Activated T-cell treated with anti-CD3 and anti-CD28 coated beads, Interleukin-2, amount 50 U/mL, for 24 hours (primary cell): ENCODE data around the gene PLCD3.

Experiments
- DNase-seq: peaks from one replicate; pipeline ENCODE4 v3.0.0-alpha.2; 2020
- H3K27ac Mint-ChIP-seq: 2 replicates; pipeline ENCODE4 v1.8.0; 2020; ENCODE audit warnings: mild to moderate bottlenecking, mixed read lengths
- H3K27me3 Mint-ChIP-seq: 2 replicates; pipeline ENCODE4 v1.8.0; 2020; ENCODE audit warnings: mixed read lengths
- H3K36me3 Mint-ChIP-seq: 2 replicates; pipeline ENCODE4 v1.8.0; 2020; ENCODE audit warnings: low read depth, mixed read lengths
- H3K4me1 Mint-ChIP-seq: 2 replicates; pipeline ENCODE4 v1.8.0; 2020; ENCODE audit warnings: low read depth, mixed read lengths
- H3K4me3 Mint-ChIP-seq: 2 replicates; pipeline ENCODE4 v1.8.0; 2020; ENCODE audit warnings: mild to moderate bottlenecking, moderate library complexity, mixed read lengths
- H3K9me3 Mint-ChIP-seq: 2 replicates; pipeline ENCODE4 v1.8.0; 2020; ENCODE audit warnings: mixed read lengths

The PLCD3 gene

DNA sequence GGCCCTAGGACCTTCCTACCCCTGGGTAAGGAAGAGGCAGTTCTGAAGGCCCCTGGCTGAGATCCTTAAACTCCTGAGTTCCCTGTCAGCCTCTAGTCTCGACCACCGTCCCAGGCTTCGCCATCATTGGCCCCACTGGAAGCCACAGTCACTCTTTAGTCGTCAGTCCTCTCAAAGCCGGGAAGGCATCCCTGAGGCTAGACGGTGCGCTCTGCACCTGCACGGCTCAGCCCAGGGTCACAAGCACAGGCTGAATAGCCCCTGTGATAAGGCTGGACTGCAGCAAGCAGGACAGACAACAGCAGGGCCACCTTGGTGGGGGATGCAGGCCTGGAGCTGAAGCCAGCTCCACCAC, 12.7 kb upstream of the PLCD3 start:
- H3K4me3 Mint-ChIP-seq, result peak overlapping the region; percentile 43
- H3K36me3 Mint-ChIP-seq, result peaks cover 31% of the 10 kb centered on the region
- H3K9me3 Mint-ChIP-seq, result no peaks in the 10 kb centered on the region
- no peak for DNase-seq
- H3K27me3 Mint-ChIP-seq, result no peaks in the 10 kb centered on the region
- H3K4me1 Mint-ChIP-seq, result peaks cover 44% of the 10 kb centered on the region
- H3K27ac Mint-ChIP-seq, result peak overlapping the region; percentile 31

DNA sequence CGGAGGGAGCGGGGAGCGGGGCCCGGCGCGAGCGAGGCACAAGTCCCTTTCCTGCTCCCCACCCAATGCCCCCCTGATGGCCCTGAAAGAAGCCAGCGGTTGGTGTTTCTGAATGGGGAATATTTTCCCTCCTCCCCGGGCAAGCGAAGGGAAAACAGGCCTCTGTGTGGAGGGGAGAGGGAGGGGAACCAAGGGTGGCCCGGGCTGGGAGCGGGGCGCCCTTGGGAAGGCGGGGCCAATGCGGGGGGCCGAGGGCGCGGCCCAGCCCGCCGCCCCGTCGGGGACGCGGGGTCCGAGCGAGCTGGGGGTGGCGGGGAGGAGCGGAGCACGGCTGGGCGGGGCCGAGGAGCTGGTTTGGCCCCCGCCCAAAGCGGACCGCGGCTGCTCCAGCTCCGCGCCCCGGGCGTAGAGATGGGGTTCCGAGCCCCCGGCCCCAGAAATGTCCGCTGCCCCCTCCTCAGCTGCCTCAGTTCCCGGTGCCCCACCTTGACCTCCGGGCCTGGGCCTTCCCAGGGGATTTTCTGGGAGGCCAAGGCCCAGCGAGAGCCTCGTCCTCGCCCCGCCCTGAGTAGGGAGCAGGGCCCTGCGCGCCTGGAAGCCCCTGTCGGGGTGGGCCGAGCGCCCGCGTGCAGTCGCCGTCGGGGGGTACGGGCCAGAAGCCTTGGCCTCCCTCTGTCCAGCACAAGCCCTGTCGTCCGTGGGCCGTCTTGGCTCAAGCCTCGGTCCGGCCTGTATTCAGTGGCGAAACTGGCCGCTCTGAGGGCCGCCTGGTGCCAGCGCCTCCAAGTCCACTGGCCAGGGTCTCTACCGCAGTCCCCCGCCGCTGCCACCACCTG, 12.1 kb upstream of the PLCD3 start:
- Mint-ChIP-seq H3K4me1 (peaks cover 40% of the 10 kb centered on the region), H3K4me3 (peak overlapping the region; percentile 51)

DNA sequence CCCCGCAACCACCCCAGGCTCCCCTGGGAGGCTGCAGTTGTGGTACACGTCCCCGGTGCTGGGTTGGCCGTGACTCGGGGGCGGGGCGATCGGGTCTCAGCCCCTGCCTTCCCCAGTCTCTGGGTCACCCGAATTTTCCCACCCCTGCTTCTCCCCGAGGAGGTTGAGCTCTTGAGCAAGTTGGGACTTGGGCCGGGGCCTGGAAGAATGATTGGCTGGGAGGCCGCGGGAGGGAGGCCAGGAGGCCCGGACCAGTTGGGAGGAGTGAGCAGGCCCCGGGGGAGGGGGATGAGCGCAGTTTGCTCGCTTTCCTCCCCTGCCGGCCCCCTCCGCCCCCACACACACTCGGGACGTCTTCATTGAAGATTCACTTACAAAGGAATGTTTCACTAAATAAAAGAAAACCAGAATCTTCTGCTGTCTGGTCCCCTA, 11.5 kb upstream of the PLCD3 start:
- H3K27me3 Mint-ChIP-seq, result no peaks in the 10 kb centered on the region
- no peaks in the 10 kb centered on the region for H3K9me3 Mint-ChIP-seq
- H3K36me3 Mint-ChIP-seq, result peaks cover 18% of the 10 kb centered on the region
- H3K27ac Mint-ChIP-seq, result peak overlapping the region; percentile 81
- peak overlapping the region; percentile 51 for H3K4me3 Mint-ChIP-seq
- peaks cover 40% of the 10 kb centered on the region for H3K4me1 Mint-ChIP-seq
- DNase-seq, result no peak

More for the DNA sequence above, 12.1 kb upstream of the PLCD3 start:
- Mint-ChIP-seq H3K27ac (peak overlapping the region; percentile 81), H3K27me3 (no peaks in the 10 kb centered on the region), H3K36me3 (peaks cover 25% of the 10 kb centered on the region), H3K9me3 (no peaks in the 10 kb centered on the region)
- DNase-seq, result peak; percentile 66

DNA sequence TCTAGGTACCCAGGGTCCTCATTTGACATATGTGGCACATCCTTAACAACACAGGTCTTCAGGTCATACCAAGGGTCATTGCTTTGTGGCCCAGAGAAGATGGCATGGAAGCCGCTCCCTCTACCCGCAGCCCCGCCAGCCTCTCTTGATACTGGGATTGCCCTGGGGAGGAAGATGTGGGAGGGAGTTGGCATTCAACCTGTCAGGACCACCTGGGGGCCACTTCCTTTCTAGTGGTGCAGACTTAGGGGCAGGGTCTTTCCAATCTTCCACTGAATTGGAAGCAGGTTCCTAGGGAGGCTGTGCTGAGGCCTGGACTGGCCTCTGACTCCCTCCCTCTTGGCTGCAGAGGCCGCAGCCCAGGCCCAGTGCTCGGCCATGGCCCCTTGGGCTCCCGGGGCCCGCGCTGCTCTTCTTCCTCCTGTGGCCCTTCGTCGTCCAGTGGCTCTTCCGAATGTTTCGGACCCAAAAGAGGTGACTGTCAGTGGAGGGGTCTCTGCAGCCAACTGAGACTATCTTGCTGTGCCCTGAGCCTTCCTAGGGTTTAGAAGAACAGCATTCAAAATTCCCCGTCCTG, 10.9 kb upstream of the PLCD3 start:
- Mint-ChIP-seq H3K36me3 (peaks cover 14% of the 10 kb centered on the region), H3K27me3 (no peaks in the 10 kb centered on the region), H3K27ac (peak overlapping the region; percentile 81), H3K4me3 (peak overlapping the region; percentile 51), H3K4me1 (peaks cover 40% of the 10 kb centered on the region), H3K9me3 (no peaks in the 10 kb centered on the region)
- DNase-seq, result no peak

DNA sequence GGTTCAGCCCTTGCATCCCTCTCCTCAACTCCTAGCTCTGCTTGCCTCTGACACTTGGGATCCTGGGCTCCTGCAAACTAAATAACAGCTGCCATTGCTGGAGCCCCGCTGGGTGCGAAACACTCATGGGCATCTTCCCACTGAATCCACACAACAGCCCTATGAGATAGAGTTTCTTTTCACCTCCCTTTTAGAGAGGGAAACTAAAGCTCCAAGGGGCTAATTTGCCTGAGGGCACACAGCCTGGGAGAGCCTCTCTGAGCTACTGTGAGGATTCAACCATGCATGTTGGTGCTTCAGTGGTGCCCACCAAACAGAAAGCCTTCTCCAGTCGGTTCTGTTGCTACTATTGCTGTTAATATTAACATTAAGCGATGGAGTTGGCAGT, 7.2 kb upstream of the PLCD3 start:
- H3K9me3 Mint-ChIP-seq, result no peaks in the 10 kb centered on the region
- H3K4me1 Mint-ChIP-seq, result peaks cover 24% of the 10 kb centered on the region
- H3K36me3 Mint-ChIP-seq, result peaks cover 5% of the 10 kb centered on the region
- no peak overlapping the region for H3K27ac Mint-ChIP-seq
- no peak for DNase-seq
- H3K27me3 Mint-ChIP-seq, result no peaks in the 10 kb centered on the region
- H3K4me3 Mint-ChIP-seq, result no peak overlapping the region

DNA sequence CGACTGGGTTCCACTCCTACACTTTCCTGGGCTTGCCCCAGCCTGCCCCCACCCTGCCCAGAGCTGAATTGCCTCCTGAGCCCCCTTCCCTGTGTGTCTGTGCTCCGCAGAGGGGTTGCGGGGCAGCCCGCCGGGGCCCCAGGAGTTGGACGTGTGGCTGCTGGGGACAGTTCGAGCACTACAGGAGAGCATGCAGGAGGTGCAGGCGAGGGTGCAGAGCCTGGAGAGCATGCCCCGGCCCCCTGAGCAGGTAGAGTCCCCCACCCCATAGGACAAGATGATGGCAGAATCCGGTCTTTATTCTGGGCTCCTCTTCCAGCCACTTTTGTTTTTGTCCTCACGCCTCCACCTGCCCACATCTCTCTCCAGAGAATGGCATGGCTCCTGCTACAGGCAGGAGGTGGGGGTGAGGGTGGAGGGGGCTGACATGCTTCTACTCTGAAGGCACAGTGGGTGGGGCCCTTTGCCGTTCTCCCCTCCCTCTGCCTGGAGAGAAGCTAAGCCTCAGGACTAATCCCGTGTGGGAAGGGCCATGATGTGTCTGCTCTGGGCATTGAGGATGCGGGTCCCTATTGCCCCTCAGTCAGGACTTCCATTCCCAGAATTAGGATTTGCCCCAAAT, 6.7 kb upstream of the PLCD3 start:
- peaks cover 22% of the 10 kb centered on the region for H3K4me1 Mint-ChIP-seq
- no peak overlapping the region for H3K4me3 Mint-ChIP-seq
- H3K27ac Mint-ChIP-seq, result no peak overlapping the region
- no peaks in the 10 kb centered on the region for H3K27me3 Mint-ChIP-seq
- DNase-seq, result no peak
- H3K9me3 Mint-ChIP-seq, result no peaks in the 10 kb centered on the region
- H3K36me3 Mint-ChIP-seq, result peaks cover 5% of the 10 kb centered on the region

DNA sequence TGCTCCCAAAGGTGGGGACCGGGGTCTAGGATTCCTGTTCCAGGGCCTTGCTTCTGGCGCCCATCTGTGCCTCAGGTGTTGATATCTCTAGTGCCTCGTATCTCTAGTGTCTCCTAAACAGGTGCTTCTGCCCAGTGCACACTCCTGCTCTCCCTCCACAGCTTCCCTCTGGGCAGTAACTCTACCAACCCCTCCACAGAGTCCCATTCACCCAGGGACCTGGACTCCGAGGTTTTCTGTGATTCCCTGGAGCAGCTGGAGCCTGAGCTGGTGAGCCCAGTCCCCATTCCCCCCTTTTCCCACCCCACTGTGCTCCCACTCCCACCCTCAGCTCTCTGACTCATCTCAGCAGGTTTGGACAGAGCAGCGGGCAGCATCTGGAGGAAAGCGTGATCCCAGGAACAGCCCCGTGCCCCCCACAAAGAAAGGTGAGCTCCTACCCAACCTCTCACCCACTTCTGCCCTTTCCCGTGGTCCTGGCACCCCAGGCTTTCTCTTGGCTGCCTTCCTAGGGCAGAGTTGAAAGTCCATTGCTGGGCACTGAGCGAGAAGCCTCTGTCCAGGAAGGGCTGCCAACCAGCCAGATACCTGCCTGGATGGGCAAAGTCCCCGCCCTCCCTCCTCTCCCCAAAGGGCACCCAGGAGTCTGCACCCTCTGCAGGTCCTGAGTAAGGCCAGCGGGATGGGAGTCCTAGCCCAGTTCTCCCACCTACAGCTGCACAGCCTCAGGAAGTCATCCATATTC, 5.4 kb upstream of the PLCD3 start:
- no peaks in the 10 kb centered on the region for H3K27me3 Mint-ChIP-seq
- no peak for DNase-seq
- peaks cover 21% of the 10 kb centered on the region for H3K4me1 Mint-ChIP-seq
- H3K27ac Mint-ChIP-seq, result peak overlapping the region; percentile 33
- H3K36me3 Mint-ChIP-seq, result peaks cover 5% of the 10 kb centered on the region
- H3K9me3 Mint-ChIP-seq, result no peaks in the 10 kb centered on the region
- no peak overlapping the region for H3K4me3 Mint-ChIP-seq

DNA sequence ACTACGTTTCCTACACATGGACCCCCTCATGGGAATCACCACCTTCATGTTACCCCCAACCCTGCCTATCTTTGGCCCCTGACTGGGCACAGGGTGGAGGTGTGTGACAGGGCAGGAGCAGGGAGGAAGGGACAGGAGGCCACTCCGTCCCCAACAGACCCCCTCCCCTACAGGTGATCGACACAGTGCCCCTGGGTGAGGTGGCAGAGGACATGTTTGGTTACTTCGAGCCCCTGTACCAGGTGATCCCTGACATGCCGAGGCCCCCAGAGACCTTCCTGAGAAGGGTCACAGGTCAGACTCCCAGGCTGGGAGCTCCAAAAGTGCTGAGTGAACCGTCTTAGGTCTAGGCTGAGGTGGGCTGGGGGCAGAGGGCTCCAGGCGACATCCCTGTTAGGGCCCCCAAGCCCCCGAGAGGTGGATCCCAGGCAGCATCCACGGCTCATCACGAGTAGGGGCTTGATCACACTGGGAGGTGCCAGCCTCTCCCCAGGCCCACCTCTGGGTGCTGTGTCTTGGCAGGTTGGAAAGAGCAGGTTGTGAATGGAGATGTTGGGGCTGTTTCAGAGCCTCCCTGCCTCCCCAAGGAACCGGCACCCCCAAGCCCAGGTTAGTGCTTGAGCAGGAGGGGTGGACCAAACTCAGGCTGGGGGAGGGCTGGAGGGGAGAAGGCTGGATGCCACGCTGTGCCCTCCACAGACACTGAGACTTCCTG, 4.7 kb upstream of the PLCD3 start:
- H3K9me3 Mint-ChIP-seq, result no peaks in the 10 kb centered on the region
- H3K36me3 Mint-ChIP-seq, result peaks cover 5% of the 10 kb centered on the region
- peak overlapping the region; percentile 66 for H3K27ac Mint-ChIP-seq
- peak overlapping the region; percentile 86 for H3K4me3 Mint-ChIP-seq
- H3K27me3 Mint-ChIP-seq, result no peaks in the 10 kb centered on the region
- peaks cover 20% of the 10 kb centered on the region for H3K4me1 Mint-ChIP-seq
- no peak for DNase-seq

DNA sequence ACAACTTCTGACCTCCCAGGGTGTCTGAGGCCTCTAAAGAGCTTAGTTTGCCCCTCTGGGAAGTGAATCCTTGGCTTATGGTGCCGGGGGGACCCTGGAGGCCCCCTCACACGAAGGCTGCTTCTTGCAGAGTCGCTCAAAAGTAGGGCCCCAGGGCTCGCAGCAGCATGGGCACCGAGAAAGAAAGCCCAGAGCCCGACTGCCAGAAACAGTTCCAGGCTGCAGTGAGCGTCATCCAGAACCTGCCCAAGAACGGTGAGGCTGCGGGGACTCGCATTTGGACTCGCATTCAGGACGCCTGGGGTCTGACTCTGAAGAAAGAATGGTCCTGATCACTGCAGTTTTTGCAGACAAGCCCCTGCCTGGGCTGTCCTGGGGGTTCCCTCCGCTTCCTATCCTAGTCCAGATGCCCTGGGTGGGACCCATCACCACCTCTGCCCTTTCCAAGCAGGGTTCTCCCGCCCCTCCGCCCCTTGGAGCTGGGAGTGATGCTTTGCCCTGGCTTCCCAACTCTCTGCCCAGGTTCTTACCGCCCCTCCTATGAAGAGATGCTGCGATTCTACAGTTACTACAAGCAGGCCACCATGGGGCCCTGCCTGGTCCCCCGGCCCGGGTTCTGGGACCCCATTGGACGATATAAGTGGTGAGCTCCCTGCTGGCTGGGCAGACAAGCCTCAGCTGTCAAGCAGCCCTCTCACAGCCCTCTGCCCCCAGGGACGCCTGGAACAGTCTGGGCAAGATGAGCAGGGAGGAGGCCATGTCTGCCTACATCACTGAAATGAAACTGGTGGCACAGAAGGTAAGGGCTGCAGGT, 3.9 kb upstream of the PLCD3 start:
- peak overlapping the region; percentile 86 for H3K4me3 Mint-ChIP-seq

DNA sequence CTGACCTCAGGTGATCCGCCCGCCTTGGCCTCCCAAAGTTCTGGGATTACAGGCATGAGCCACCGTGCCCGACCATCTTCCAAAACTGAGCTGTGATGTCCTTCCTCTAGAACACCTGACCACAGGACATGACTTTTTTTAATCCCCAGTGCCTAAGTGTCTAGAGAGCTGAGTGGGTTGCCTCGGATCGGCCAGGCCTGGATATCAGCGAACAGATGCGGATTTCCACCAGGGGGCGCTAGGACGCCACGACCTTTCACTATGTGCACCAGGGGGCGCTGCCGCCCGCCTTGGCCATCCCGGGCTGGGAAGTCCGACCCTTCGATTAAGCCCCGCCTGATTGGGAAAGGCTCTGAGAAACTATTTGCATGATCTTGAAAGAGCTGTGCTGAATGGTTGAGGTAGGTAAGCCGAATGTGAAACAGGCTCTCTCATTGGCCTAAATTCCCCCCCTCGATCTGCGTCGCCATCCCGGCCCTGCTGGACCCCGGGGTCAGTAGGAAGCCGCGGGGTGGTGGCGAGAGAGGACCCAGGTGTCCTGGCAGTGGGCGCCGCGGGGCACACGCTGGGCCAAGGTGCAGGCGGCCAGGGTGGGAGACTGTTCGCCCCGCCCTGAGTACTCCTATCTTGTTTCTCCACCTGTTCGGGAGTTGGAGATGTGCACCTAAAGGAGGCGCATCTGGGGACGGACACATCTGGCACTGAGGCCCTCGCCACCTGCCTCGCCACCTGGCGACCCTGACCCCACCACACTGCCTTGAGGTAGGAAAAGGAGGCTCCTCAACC, 3.1 kb upstream of the PLCD3 start, which contains the start of gene ACBD4:
TSS of gene ACBD4 (plus strand) at position 496 of the 786 bp plus-strand sequence. CDS start 458 bp downstream, outside the sequence.
- peaks cover 4% of the 10 kb centered on the region for H3K27me3 Mint-ChIP-seq

More for the DNA sequence above, 3.9 kb upstream of the PLCD3 start:
- peaks cover 5% of the 10 kb centered on the region for H3K36me3 Mint-ChIP-seq
- peak overlapping the region; percentile 85 for H3K27ac Mint-ChIP-seq
- H3K9me3 Mint-ChIP-seq, result no peaks in the 10 kb centered on the region
- peaks cover 20% of the 10 kb centered on the region for H3K4me1 Mint-ChIP-seq
- no peak for DNase-seq
- H3K27me3 Mint-ChIP-seq, result peaks cover 3% of the 10 kb centered on the region

DNA sequence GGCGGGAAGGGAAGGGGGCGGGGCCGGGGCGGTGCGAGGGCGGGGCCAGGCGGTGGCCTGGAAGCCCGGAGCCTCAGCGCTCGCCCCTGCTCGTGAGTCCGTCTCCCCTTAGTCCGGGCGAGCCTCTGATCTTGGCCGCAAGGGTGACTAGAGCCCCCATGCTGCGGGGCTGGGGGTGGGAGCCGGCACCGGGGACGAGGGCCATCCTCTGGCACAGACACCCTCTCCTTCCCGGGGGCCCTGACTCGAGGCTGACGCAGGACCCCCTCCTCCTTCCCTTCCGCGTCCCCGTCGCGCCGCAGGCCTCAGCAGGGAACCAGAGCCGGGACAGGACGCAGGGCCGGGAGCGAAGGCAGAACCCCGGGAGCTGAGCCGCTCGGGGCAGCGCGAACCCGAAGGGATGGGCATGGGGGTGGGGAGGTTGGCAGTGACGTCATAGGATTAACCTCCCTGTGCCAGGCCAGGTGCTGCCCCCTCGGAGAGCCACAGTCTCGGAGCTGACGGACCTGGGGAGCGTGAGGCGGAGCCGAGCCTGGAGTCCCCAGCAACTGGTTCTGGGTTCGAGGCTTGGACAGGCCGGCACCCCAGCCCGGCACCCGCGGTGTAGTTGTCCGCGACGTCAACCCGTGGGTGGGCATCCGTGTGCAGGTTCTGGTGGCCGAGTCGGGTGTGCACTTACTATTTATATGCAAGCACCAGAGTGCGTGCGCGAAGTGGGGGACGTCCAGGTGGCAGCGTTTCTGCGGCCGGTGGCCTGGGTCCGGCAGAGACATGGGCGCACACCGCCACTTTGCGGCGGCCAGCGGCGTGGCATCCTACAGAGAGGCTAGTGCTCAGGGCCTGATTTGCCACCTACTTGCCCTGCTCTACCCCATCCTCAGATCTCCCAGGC, 503 bp upstream of the PLCD3 start:
- peaks cover 4% of the 10 kb centered on the region for H3K27me3 Mint-ChIP-seq
- peak overlapping the region; percentile 88 for H3K27ac Mint-ChIP-seq
- H3K4me1 Mint-ChIP-seq, result peaks cover 20% of the 10 kb centered on the region
- peaks cover 2% of the 10 kb centered on the region for H3K36me3 Mint-ChIP-seq
- peak; percentile 87 for DNase-seq
- H3K9me3 Mint-ChIP-seq, result no peaks in the 10 kb centered on the region
- peak overlapping the region; percentile 83 for H3K4me3 Mint-ChIP-seq

More for the DNA sequence above, 3.1 kb upstream of the PLCD3 start, which contains the start of gene ACBD4:
- Mint-ChIP-seq H3K9me3 (no peaks in the 10 kb centered on the region), H3K36me3 (peaks cover 5% of the 10 kb centered on the region), H3K4me3 (peak within 1 kb of the TSS; percentile 86), H3K4me1 (peaks cover 20% of the 10 kb centered on the region), H3K27ac (peak within 1 kb of the TSS; percentile 85)
- DNase-seq, result peak; percentile 99
